Endothelial cell of umbilical vein (primary cell): ENCODE results near the gene ANKS1B.

Experiments used
- EZH2 ChIP-seq: IDR thresholded peaks from 2 replicates; pipeline ENCODE4 v1.6.1; 2012; ENCODE audit warnings: borderline replicate concordance, low read depth, mild to moderate bottlenecking, moderate library complexity, low read length, inconsistent platforms; ENCODE audit not compliant: severe bottlenecking
- FOS ChIP-seq: IDR thresholded peaks from 2 replicates; pipeline ENCODE4 v1.6.1; 2011; ENCODE audit warnings: mild to moderate bottlenecking, low read length, moderate library complexity, borderline replicate concordance; ENCODE audit not compliant: insufficient read depth
- JUN ChIP-seq: IDR thresholded peaks from 2 replicates; pipeline ENCODE4 v1.6.1; 2011; ENCODE audit warnings: borderline replicate concordance, low read depth; ENCODE audit not compliant: insufficient read length, insufficient read depth
- MYC ChIP-seq: IDR thresholded peaks from one replicate; pipeline ENCODE4 v1.6.1; 2011; ENCODE audit warnings: mild to moderate bottlenecking, low read depth, low read length
- POLR2A ChIP-seq: IDR thresholded peaks from 2 replicates; pipeline ENCODE4 v1.6.1; 2012; ENCODE audit warnings: low read depth, mild to moderate bottlenecking, control low read depth, low read length
- POLR2AphosphoS5 ChIP-seq: IDR thresholded peaks from 2 replicates; pipeline ENCODE4 v1.6.1; 2012; ENCODE audit warnings: low read depth, mild to moderate bottlenecking, control low read depth, low read length, moderate library complexity; ENCODE audit not compliant: insufficient read depth
- TF ChIP-seq, protein P1 (sequence below), 2 donors: IDR thresholded peaks; 1 replicate in 1 of 2; 2 replicates in 1 of 2; pipeline ENCODE4 v1.5.1; 2011; ENCODE audit warnings: low read length in 2 of 2, mild to moderate bottlenecking in 2 of 2, moderate library complexity in 2 of 2, control low read depth in 1 of 2, inconsistent platforms in 1 of 2, low read depth in 1 of 2; ENCODE audit not compliant: insufficient read depth in 1 of 2; ENCODE audit errors: extremely low read depth in 1 of 2
- TF ChIP-seq, protein P2 (sequence below): IDR thresholded peaks from 2 replicates; pipeline ENCODE4 v1.6.1; 2011; ENCODE audit not compliant: insufficient read depth, insufficient read length

DNA sequence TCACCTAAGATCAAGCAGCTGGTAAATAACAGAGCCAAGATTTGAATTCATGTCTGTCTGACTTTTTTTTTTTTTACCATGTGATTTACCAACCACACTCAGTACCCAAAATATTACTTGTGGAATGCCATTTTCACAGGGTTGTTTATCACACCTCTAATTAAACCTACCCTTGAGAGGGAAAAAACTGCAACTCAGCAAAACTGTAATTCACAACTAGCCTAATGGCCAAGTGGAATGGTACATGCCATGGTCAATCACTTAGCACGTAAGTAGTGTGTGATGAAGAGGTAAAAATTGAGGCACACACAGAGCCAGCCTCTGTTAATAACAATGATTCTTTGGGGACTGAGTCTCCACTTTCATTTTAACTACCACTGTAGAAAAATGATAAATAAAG is 750.0 kb downstream of the ANKS1B start:
- TF ChIP-seq, protein P1, sequence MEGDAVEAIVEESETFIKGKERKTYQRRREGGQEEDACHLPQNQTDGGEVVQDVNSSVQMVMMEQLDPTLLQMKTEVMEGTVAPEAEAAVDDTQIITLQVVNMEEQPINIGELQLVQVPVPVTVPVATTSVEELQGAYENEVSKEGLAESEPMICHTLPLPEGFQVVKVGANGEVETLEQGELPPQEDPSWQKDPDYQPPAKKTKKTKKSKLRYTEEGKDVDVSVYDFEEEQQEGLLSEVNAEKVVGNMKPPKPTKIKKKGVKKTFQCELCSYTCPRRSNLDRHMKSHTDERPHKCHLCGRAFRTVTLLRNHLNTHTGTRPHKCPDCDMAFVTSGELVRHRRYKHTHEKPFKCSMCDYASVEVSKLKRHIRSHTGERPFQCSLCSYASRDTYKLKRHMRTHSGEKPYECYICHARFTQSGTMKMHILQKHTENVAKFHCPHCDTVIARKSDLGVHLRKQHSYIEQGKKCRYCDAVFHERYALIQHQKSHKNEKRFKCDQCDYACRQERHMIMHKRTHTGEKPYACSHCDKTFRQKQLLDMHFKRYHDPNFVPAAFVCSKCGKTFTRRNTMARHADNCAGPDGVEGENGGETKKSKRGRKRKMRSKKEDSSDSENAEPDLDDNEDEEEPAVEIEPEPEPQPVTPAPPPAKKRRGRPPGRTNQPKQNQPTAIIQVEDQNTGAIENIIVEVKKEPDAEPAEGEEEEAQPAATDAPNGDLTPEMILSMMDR (IDR thresholded peaks at IDR 0.05; ENCODE audit: extremely low read depth in 1 of 2, insufficient read depth in 1 of 2, low read depth in 1 of 2, low read length in 2 of 2) = no peak
- TF ChIP-seq FOS = no peak
- no peak for TF ChIP-seq EZH2
- no peak for TF ChIP-seq POLR2A
- no peak for TF ChIP-seq POLR2AphosphoS5
- TF ChIP-seq, protein P2, sequence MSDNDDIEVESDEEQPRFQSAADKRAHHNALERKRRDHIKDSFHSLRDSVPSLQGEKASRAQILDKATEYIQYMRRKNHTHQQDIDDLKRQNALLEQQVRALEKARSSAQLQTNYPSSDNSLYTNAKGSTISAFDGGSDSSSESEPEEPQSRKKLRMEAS = no peak
- no peak for TF ChIP-seq MYC
- TF ChIP-seq JUN = no peak
